ENCODE measurements around the gene LRRC53. TPM values are rescaled to one million over a fixed set of nuclear protein-coding genes. Genes with fewer than 3 reads are reported as not detected.
A peak's percentile ranks its signal among the peaks of the same experiment; 100 is the strongest.

Gene LRRC53
- total RNA-seq (2014; rRNA removed; shearing (Covaris generic)): 0.03 TPM in 1 of 2 replicates, not detected in the other

- in situ Hi-C loops (cut with HindIII; ENCODE audit: low sequenced_read_pairs): no loop called here
- DNase-seq (ENCODE audit: low spot score): no peak
These were observed at the start of gene LRRC53 for GRCh38 chr1:74512170-74512915. TSS of gene LRRC53 (minus strand) at chr1:74512611. CDS start at chr1:74483349, 29,262 bp downstream.

- in situ Hi-C loops (cut with HindIII; ENCODE audit: low sequenced_read_pairs): no loop called here
- no peak for DNase-seq (ENCODE audit: low spot score)
These were observed 37.5 kb upstream of the LRRC53 start for GRCh38 chr1:74549932-74550331.

- in situ Hi-C loops (cut with HindIII; ENCODE audit: low sequenced_read_pairs): no loop called here
- DNase-seq (ENCODE audit: low spot score): no peak
These were observed 36.7 kb upstream of the LRRC53 start for GRCh38 chr1:74548961-74549750.

GRCh38 chr1:74545821-74546220 is 33.4 kb upstream of the LRRC53 start:
- DNase-seq (ENCODE audit: low spot score): no peak
- in situ Hi-C loops (cut with HindIII; ENCODE audit: low sequenced_read_pairs): no loop called here

GRCh38 chr1:74534241-74534640 is 21.8 kb upstream of the LRRC53 start:
- in situ Hi-C loops (cut with HindIII; ENCODE audit: low sequenced_read_pairs): no loop called here
- no peak for DNase-seq (ENCODE audit: low spot score)

GRCh38 chr1:74531796-74532195 is 19.4 kb upstream of the LRRC53 start:
- no peak for DNase-seq (ENCODE audit: low spot score)
- in situ Hi-C loops (cut with HindIII; ENCODE audit: low sequenced_read_pairs): no loop called here

- in situ Hi-C loops (cut with HindIII; ENCODE audit: low sequenced_read_pairs): no loop called here
- DNase-seq (ENCODE audit: low spot score): no peak
These were observed 18.5 kb upstream of the LRRC53 start for GRCh38 chr1:74530892-74531291.

GRCh38 chr1:74528123-74528522 is 15.7 kb upstream of the LRRC53 start:
- in situ Hi-C loops (cut with HindIII; ENCODE audit: low sequenced_read_pairs): no loop called here
- no peak for DNase-seq (ENCODE audit: low spot score)

- no peak for DNase-seq (ENCODE audit: low spot score)
- in situ Hi-C loops (cut with HindIII; ENCODE audit: low sequenced_read_pairs): no loop called here
These were observed 14.3 kb upstream of the LRRC53 start for GRCh38 chr1:74526708-74527107.

GRCh38 chr1:74523873-74524480 is 11.6 kb upstream of the LRRC53 start:
- DNase-seq (ENCODE audit: low spot score): no peak

GRCh38 chr1:74522148-74522547 is 9.7 kb upstream of the LRRC53 start:
- DNase-seq (ENCODE audit: low spot score): no peak
- in situ Hi-C loops (cut with HindIII; ENCODE audit: low sequenced_read_pairs): no loop called here

More at GRCh38 chr1:74523873-74524480, 11.6 kb upstream of the LRRC53 start:
- in situ Hi-C loops (cut with HindIII; ENCODE audit: low sequenced_read_pairs): no loop called here

- in situ Hi-C loops (cut with HindIII; ENCODE audit: low sequenced_read_pairs): no loop called here
These were observed 5.2 kb upstream of the LRRC53 start for GRCh38 chr1:74517599-74518051.

GRCh38 chr1:74513411-74514300 is 1.2 kb upstream of the LRRC53 start:
- no peak for DNase-seq (ENCODE audit: low spot score)
- in situ Hi-C loops (cut with HindIII; ENCODE audit: low sequenced_read_pairs): no loop called here

More at GRCh38 chr1:74517599-74518051, 5.2 kb upstream of the LRRC53 start:
- DNase-seq (ENCODE audit: low spot score): no peak

- in situ Hi-C loops (cut with HindIII; ENCODE audit: low sequenced_read_pairs): no loop called here
- no peak for DNase-seq (ENCODE audit: low spot score)
These were observed 4.0 kb downstream of the LRRC53 start for GRCh38 chr1:74508449-74508848.

GRCh38 chr1:74505928-74506710 is 6.3 kb downstream of the LRRC53 start:
- DNase-seq (ENCODE audit: low spot score): no peak
- in situ Hi-C loops (cut with HindIII; ENCODE audit: low sequenced_read_pairs): no loop called here

- DNase-seq (ENCODE audit: low spot score): no peak
- in situ Hi-C loops (cut with HindIII; ENCODE audit: low sequenced_read_pairs): no loop called here
These were observed 7.4 kb downstream of the LRRC53 start for GRCh38 chr1:74504933-74505512.

GRCh38 chr1:74504125-74504932 is 8.1 kb downstream of the LRRC53 start:
- DNase-seq (ENCODE audit: low spot score): peak; percentile 85
- in situ Hi-C loops (cut with HindIII; ENCODE audit: low sequenced_read_pairs): no loop called here

Data from G401 (cell line).